ENCODE results near the gene ITPA. TPM values are rescaled to one million over a fixed set of nuclear protein-coding genes. Genes with fewer than 3 reads are reported as not detected.

ITPA gene
- total and polyA plus RNA-seq, 12 donors, result 15.8 to 53.6 (median 22.9) TPM

DNA sequence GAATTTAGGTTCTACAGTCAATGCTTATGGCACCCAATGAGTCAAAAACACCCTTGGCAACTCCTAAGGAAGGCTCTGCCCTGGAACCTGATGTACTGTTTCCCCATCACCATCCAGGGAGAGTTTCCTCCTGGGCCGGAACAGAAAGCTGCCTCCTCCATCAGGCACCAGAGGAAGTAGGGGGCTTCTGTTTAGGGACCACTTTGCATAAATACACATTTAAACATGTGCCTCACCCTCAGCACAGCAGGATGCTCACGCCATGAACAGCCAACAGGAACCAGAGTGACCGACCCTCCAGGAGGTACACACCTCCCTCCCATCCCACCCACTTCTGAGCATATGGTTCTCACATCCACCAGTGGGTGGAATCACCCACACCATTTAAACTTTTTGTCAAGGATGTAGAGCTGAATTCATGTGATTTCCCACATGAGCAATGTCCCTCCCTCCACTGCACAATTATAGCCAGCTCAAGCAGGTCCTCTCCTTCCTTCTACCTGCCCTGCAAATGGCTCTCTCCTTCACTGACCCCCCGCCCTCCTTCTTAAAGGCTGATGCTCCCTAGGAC, 19.7 kb upstream of the ITPA start:
- no peaks in the 10 kb centered on the region for H3K9me3 ChIP-seq
- no peak overlapping the region for H3K27ac ChIP-seq
- ATAC-seq (peak in 1 of 8 donors; percentile 10), DNase-seq (no peak)
- peaks cover 0 to 7% (median 0%) of the 10 kb centered on the region in 9 donors for H3K4me1 ChIP-seq
- H3K36me3 ChIP-seq, result peaks cover 0 to 65% (median 33%) of the 10 kb centered on the region in 9 donors
- no peak overlapping the region for H3K4me3 ChIP-seq
- intact Hi-C loops (cut with DNase I), result no loop called here
- TF ChIP-seq CTCF (IDR thresholded peaks at IDR 0.05), result no peak
- no peaks in the 10 kb centered on the region for H3K27me3 ChIP-seq
- WGBS, 2 donors, result 86 to 89% methylated on average over 4 of the region's 4 CpGs

GRCh38 chr20:3190681-3191111, 18.6 kb upstream of the ITPA start:
- DNase-seq (no peak), ATAC-seq (peak in 1 of 8 donors; percentile 10)
- TF ChIP-seq CTCF (IDR thresholded peaks at IDR 0.05), result no peak
- Histone ChIP-seq H3K27me3 (no peaks in the 10 kb centered on the region), H3K4me1 (peaks cover 0 to 7% (median 0%) of the 10 kb centered on the region in 9 donors), H3K27ac (no peak overlapping the region), H3K4me3 (no peak overlapping the region), H3K36me3 (peaks cover 0 to 76% (median 40%) of the 10 kb centered on the region in 9 donors), H3K9me3 (no peaks in the 10 kb centered on the region)
- intact Hi-C loops (cut with DNase I), result no loop called here
- 92 to 96% methylated on average over 14 of the region's 14 CpGs for WGBS, 2 donors

- ATAC-seq (no peak), DNase-seq (no peak)
- no peaks in the 10 kb centered on the region for H3K9me3 ChIP-seq
- no peaks in the 10 kb centered on the region for H3K27me3 ChIP-seq
- no peak overlapping the region for H3K27ac ChIP-seq
- WGBS, 2 donors, result 91 to 96% methylated on average over 18 of the region's 18 CpGs
- H3K36me3 ChIP-seq, result peaks cover 0 to 93% (median 40%) of the 10 kb centered on the region in 9 donors
- intact Hi-C loops (cut with DNase I), result no loop called here
- no peak overlapping the region for H3K4me3 ChIP-seq
- no peak for TF ChIP-seq CTCF (IDR thresholded peaks at IDR 0.05)
- peaks cover 0 to 7% (median 0%) of the 10 kb centered on the region in 9 donors for H3K4me1 ChIP-seq
Observed at GRCh38 chr20:3192226-3193015, 16.9 kb upstream of the ITPA start.

- Histone ChIP-seq H3K4me1 (peaks cover 0 to 5% (median 0%) of the 10 kb centered on the region in 9 donors), H3K9me3 (no peaks in the 10 kb centered on the region), H3K4me3 (no peak overlapping the region), H3K27ac (no peak overlapping the region), H3K27me3 (no peaks in the 10 kb centered on the region), H3K36me3 (peaks cover 0 to 100% (median 45%) of the 10 kb centered on the region in 9 donors)
- 96 to 97% methylated on average over 14 of the region's 14 CpGs for WGBS, 2 donors
- intact Hi-C loops (cut with DNase I), result no loop called here
- ATAC-seq (no peak), DNase-seq (no peak)
- TF ChIP-seq CTCF (IDR thresholded peaks at IDR 0.05), result no peak
Observed at GRCh38 chr20:3193806-3194616, 15.3 kb upstream of the ITPA start.

Measured in heart right ventricle (tissue), 16 donors.